NB4 (cell line): Measurements from ENCODE around the gene DBH.

ENCODE experiments used
- CTCF ChIP-seq: IDR thresholded peaks from one replicate; pipeline ENCODE4 v1.5.1; 2012; ENCODE audit warnings: low read depth, low read length
- POLR2A ChIP-seq: IDR thresholded peaks from 2 replicates; pipeline ENCODE4 v1.6.1; 2011; ENCODE audit warnings: mild to moderate bottlenecking; ENCODE audit not compliant: insufficient read length; ENCODE audit errors: extremely low read depth

- TF ChIP-seq POLR2A (no peak), CTCF (no peak)
These were observed 28.9 kb downstream of the DBH start for GRCh38 chr9:133665096-133665495.
